Inflammatory macrophage treated with lipopolysaccharide for 1 hour (primary cell): ENCODE measurements around the gene C13orf46.
"Not testable (repeated sequence)": the region's sequence is repeated elsewhere in the genome, so short reads cannot be mapped to it uniquely, and the experiment has no call there.

ENCODE experiments used
- DNase-seq, 2 donors: peaks; one replicate each; pipeline ENCODE4 v3.0.0-alpha.2; 2020 to 2022

The C13orf46 gene

DNA sequence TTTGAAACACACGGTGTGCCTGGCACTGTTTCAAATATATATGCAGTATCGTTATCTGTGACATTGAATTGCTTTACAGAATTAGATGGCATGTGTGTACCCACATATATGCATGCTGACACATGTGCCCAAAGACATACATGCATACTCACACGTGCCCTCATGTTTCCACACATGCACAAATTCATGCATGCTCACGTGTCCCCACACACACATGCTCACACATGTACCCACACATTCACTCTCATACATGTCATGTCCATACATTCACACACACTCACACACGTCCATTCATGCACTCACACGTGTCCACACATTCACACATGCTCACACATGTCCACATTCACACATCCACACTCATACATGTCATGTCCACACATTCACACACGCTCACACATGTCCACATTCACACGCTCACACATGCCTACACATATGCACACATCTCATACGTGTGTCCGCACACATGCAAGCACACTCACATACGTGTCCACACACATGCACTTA, 17.9 kb upstream of the C13orf46 start:
- no peak for DNase-seq

DNA sequence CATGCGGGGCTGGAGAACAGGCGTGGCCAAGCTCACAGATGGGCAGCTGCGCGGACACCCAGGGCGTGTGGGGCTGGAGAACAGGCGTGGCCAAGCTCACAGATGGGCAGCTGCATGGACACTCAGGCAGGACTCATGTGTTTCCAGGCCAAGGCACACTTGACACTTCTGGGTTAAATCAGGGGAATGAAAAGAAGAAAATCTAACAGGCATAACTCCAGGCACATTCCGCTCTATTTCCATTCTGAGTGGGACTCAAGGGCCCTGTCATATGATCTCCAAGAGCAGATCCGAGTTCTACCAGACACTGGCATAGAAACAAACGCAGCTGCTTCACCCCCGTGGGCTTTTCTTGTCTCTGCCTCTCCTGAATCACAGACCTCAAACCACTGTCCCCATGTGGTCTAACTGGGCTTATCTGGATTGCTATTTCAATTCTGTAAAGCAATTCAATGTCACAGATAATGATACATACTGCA, 17.4 kb upstream of the C13orf46 start:
- no peak for DNase-seq

DNA sequence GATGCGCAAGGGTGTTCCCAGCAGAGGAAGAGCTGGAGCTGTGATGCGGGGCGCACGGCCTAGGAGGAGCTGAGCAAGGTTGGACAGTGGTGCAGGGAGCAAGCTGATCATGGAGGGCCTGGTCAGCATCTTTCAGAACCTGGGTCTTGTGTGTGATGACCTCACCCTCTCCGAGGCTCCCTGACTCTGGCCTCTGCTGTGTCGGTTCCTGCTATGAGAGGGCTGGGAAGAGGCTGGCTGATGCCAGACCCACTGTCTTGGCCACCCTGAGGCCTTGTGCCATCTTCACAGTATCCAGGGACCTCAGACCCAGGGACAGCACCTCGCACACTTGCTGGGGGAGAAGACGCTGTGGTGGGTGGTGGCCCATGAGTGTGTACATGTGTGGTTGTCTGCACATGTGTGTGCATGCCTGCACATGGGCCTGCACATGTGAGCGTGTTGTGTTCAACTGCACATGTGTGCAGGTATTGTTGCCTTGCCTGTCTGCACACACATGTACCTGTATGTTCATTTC, 16.5 kb upstream of the C13orf46 start:
- no peak for DNase-seq

DNA sequence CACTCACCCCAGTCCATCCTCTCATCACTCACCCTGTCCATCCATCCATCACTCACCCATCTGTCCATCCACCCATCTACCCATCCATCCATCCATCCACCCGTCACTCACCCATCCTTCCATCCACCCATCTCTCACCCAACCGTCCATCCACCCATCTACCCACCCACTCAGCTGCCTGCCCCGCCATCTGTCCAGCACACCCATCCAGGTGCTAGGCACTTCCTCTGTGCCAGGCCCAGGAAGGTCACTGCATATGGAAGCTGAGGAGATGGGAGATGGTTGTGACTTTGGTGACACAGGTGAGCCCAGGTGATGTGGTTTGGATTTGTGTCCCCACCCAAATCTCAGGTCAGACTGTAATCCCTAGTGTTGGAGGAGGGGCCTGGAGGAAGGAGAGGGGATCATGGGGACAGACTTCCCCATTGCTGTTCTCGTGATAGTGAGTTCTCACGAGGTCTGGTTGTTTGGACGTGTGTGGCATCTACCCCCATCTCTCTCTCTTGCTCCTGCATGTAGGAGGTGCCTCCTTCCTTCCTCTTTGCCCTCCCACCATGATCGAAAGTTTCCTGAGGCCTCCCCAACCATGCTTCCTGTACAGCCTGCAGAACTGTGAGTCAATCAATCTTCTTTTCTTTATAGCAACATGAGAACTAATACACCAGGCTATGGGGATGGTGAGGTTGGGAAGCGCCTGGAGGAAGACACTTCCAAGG, 15.9 kb upstream of the C13orf46 start:
- peak in 1 of 2 donors; percentile 5 for DNase-seq

DNA sequence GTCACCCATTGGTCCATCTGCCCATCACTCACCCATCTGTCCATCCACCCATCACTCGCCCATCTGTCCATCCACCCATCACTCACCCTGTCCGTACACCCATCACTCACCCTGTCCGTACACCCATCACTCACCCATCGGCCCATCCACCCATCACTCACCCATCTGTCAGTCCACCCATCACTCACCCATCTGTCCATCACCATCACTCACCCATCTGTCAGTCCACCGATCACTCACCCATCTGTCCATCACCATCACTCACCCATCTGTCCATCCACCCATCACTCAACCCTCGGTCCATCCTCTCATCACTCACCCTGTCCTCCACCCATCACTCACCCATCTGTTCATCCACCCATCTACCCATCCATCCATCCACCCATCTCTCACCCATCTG, 15.0 kb upstream of the C13orf46 start:
- not testable (repeated sequence) for DNase-seq

DNA sequence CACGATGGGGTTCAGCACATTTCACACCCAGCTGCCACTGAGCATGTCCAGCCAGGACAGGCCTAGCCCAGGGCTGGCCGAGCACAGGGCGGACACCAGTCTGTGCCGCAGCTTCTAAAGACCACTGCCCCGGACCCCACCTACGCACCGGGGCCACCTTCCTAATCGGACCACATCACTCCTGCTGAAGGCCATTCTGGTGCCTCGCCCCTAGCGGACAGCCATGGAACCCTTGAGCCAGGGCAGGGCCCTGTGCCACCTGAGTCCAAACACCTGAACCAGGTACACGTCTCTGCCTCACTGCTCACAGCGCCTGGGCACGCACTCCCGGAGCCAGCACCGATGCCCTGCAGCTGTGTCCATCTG, 8.4 kb upstream of the C13orf46 start:
- no peak for DNase-seq

DNA sequence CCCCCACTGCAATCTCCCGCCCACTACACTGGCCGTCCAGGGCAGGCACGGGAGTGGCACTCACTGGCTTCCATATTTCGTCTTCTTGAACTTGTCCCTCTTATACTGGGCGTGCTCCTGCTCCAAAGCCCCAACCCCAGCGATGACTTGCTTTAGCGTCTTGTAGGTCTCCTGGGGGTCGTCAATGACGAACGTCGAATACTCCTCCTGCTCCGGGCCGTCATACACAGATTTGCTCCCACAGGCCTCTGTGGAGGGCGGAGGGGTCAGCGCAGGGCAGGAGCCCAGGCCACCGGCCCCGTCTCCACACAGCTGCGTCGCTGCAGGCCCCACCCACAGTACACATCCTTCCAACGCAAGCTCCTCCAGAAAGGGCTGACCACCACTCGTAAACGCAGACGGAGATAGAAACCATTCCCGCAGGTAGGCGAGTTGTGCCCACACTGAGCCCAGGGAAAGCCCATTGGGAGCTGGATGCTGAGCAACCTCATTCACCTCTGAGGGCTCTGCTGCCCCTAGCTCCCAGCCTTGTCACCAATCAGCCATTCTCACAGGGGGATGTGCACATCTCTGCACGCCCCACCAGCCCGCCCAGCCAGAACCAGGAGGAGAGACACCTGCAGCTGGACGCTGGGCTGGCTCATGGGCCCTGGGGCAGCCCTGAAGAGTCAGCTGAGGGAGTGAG, 7.9 kb upstream of the C13orf46 start:
- DNase-seq = no peak

DNA sequence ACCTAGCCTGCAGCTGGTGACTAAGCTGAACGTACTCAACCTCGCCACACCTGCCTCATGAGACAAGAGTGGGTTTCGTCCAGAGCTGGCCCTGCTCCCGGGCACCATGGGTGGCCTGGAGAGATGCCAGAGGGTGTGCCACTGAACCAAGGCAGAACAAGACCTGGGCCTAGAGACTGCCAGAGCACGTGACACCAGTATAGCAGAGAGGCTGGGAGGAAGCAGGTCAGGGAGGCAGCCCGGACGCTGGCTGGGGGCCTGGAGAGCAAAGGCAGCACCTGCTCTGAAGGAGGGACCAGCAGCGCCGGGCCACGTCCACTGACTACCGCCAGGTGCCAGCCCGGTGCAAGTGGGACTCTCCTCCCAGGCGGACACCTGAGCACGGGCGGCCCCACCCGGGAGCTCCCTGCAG, 7.3 kb upstream of the C13orf46 start:
- DNase-seq = no peak

DNA sequence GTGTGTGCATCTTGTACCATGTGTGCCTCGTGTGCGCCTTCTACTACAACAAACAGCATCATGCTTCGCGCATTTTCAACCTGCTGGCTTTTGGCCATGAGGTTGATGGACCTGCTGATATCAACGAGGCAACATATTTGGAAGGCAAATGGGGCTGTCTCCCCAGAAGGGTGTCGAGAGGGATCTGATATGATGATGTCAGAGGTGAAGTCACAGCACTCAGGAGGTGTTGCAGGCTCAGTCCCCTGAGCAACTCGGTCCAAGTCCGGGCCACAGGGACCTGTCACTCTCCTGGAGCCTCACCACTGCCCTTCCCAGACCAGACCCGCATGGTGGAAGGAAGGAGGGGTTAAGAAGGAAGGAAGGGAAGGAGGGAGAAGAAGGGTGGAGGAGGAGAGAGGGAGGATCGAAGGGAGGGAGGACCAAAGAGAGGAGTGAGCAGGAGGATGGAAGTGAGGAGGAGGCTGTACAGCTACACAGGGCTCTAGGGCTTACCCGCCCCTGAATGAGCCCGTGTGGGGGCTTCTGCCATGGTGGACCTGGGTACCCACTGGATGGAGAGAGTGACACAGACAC, 6.7 kb upstream of the C13orf46 start:
- no peak for DNase-seq

DNA sequence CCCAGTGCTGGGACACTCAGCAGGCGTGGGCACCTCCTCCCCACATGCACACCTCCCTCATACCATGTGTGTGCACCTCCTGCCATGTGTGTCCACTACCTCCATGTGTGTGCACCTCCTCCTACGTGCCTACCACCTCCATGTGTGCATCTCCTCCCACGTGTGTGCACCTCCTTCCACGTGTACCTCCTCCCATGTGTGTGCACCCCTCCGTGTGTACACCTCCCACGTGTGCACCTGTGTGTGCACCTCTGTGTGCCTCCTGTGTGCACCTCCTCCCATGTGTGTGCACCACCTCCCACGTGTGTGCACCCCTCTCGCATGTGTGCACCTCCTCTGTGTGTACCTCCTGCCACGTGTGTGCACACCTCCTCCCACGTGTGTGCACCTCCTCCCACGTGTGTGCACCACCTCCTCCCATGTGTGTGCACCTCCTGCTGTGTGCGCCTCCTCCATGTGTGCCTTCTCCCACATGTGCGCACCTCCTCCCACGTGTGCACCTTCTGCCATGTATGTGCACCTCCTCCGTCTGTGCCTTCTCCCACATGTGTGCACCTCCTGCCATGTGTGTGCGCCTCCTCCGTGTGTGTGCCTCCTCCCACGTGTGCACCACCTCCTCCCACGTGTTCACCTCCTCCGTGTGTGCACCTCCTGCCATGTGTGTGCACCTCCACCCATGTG, 6.1 kb upstream of the C13orf46 start:
- DNase-seq = no peak

DNA sequence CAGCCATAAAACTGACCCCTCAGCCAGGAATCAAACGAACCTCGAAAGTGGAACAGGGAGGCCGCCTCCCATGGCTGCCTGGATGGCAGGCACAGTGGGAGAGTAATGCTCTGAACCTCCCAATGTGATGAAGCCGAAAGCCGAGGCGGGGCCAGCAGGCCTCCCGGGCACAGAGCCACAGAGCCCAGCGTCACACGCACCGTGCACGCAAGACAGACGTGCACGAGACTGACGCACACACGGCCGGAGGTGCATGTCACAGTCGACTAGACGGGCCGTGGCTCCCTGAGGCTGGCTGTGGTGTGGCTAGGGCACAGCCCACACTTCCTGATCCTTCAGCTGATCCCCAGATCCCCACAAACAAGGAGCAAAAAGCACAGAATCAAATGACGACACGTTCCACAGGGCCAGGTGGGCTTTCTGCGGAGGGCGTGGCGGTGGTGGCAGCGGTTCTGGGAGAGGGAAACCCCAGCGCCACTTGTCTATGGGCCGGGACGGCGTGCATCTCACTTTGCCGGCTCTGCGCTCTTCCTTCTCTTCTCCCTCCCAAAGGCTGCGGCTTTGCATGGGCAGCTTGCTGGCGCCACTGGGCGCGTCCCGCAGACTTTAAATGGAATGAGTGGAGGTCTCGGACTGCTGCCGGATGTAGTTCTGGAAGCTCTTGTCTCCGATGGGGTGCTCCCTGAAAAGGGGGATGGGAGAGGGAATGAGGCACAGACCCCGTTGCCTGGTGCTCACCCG, 5.0 kb upstream of the C13orf46 start:
- DNase-seq = no peak

DNA sequence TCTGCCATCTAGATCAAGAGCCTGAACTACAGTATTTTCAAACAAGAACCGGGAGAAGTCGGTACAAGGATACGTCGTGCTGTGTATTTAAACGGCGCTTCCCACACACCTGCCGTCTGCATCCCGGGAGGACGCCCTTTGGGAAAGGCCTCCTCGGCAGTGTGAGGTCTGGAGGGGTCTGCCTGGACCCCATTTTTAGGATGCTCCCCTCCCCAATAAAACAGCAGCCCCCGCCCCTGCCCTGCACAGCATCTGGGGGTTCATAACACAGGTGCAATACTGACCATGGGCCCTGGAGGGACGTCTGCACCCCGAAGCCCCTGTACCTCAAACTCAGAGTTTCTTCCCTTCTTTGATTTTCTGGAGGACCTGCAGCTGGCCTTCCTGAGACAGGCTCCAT, 4.1 kb upstream of the C13orf46 start:
- no peak for DNase-seq

DNA sequence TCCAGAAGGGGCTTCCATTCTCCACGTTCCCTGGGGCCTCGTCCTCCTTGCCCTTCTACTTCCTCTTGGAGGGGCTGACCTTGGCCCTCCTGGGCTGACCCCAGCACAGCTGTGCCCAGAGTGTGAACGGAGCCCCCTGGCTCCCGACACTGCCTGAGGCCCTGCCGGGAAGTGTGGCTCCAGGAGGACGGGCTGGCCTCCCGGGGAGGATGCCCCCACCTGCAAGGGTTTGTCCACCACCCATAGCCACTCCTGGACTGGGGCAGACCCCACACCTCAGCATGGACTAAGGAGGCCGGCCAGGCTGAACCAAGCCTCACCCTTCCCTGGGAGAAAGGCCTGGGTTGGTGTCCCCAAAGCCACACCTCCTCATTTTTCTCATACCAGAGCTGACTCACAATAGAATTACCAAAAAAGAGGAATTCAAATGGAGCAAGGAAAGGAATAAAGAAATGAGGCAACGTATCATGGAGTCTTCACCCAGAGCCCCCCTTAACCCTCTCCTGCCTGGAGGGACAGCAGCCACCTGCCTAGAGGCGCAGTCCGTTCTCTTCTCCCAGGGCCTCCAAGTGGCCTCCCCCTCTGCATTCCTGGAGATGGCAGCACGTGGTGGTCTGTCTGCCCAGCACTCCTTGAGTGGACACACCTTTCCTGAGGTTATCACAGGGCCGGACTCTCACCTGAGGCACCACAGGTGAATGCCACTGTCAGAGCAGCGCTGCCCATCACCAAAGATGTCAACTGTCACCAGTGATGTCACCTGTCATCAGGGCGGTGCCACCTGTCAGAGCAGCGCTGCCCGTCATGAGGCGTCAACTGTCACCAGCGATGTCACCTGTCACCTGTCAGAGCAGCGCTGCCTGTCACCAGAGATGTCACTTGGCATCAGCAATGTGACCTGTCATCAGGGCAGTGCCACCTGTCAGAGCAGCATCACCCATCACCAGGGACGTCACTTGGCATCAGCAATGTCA, 3.1 kb upstream of the C13orf46 start:
- DNase-seq = peak; percentile 4 to 23

DNA sequence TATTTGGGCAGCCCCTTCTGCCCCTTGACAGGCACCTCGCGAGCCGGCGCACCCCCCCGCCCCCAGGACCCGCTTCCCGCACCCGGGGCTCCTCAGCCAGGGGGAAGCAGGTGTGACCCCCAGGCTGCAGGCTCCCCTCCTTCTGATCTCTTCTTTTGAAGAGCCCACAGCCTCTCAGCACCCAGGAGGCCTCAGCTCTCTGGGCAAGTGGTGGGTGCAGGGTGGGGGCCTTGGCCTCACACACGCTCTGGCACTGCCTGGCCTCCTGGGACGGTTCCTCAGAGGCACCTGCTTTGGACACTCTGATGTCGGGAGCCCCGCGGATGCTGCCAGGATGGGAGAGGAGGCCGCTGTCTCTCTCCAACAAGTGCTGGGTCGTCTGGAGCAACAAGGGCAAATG, 1.5 kb upstream of the C13orf46 start:
- DNase-seq = no peak

DNA sequence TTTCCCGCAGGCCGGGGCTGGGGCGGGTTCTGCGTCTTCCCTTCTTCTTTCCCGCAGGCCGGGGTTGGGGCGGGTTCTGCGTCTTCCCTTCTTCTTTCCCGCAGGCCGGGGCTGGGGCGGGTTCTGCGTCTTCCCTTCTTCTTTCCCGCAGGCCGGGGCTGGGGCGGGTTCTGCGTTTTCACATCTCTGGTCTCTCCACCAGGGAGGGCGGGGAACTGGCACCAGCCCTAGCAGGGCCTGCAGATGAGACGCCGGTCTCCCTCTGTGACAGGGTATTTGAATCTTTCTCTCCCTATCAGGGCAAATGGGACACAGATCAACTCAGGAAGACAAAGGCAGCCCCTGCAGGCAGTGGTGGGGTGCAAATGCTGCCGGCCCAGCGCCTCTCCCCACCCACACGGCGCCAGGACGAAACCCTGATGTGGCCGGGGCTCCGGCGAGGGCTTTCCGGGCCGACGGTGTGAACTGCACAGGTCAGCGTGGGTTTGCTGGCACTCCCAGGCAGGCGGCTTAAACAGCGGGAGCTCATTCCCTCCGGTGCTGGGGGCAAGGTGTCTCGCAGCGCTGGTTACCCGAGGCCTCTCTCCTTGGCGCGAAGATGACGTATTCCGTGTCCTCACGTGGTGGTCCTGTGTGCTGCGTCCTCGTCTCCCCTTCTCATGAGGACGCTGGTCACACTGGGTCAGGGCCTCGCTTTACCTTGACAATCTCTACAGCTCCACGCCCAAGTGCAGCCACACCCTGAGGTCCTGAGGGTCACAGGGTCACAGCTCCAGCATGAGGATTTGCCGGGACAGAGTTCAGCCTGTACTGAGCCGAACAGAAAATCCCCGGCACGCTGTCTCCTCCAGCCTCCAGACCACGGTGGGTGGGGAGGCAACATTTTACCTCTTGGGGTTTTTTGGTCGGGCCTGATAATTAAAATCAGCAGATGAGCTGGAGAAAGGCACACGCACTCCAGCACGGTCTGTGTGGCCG, 717 bp upstream of the C13orf46 start:
- DNase-seq = no peak

DNA sequence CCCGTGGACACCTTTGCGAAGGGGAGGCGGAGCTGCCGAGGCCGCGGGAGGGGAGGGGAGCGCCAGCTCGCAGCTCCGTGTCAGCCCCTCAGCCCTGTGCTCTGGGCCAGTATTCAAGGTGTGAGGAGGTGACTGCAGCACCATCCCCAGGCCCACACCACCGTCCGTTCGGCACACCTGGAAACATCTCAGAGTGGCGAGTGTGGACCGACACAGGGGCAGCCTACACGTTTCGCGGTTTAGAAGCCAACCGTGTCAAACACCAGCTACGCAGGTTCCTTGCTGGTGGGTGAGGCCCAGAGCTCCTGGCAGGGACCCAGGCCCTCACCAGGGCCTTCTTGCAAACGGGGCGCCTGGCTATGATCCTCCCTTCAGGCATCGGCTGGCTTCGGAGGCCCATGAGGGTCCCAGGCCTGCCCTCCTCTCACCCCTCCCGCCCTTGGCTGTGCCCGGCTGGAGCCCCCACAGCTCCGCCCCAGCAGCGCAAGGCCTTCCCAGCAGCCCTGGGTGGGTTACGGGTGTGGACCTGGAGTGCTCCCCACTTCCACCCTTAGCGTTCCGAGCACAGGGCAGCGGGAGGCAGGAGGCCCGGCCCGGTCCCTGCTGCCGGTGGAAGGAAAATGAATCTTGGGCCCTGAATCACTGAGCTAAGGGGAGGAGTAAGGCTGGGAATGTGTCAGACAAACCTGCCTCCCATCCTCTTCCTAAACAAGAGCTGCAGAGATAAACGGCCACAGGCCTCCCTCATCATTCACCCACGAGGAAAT, 1.2 kb downstream of the C13orf46 start:
- DNase-seq = no peak

DNA sequence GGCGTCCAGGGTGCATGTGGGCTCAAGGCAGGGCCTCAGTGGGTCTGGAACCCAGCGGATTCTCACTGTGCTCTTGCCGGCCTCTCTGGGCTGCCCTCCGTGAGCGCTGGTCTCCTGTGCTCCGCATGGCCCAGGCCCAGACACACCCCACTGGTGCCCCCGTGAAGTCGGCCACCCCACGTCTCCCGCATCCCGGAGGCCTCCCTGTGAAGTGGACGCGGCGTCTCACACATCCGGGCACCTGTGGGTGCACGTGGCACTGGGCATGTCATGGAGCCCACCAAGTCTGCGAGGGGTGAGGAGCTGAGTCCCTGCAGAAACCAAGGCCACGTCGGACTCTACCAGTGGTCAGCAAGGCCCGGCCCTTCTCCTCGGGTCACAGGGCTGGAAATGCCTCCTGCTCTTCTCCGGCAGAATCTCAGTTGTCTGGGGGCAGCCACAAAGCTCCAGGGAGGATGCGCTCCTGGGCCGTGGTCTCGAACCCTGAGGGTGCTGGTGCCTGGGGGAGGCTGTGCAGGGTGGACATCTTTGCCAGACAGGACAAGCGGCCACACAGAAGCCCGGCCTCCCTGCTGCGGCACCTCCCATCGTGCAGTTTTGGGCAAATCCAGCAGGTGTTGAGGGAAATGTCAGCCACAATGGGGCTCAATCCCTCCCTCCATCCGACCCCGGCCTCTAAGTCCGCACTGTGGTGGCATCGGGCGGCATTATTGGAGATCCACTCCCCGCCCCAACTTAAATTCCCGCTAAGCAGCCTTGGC, 2.2 kb downstream of the C13orf46 start:
- no peak for DNase-seq

DNA sequence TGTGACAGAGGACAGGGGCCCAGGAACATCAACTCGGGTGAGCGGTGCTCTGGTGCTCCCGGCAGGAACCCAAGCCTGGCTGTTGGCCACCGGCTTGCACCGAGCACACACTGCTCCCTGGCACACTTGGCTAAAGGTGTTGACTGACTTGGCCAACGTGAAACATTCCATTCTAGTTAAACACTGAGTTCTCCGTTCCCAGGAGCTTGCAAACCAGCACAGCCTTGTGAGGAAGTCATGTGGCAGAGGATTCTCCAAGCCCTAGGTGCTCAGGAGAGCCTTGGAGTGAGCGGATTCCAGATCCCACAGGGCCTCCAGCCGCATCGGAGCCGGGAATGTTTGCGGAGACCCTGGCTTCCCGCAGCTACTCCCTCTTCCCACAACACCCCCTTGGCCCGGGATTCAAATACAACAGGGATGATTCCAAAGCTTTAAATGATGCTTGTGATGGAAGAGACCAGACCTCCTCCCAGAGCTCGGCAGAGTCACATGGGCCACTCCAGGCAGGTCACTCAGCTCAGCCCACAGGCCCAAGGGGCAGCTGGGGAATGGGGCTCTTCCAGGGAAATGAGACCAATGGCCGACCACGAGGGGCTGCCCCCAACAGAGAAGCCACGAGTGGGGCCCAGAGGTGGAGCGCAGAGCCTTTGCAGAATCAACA, 2.9 kb downstream of the C13orf46 start:
- no peak for DNase-seq
